ENCODE data around the gene NFATC1.

NFATC1 gene

DNA sequence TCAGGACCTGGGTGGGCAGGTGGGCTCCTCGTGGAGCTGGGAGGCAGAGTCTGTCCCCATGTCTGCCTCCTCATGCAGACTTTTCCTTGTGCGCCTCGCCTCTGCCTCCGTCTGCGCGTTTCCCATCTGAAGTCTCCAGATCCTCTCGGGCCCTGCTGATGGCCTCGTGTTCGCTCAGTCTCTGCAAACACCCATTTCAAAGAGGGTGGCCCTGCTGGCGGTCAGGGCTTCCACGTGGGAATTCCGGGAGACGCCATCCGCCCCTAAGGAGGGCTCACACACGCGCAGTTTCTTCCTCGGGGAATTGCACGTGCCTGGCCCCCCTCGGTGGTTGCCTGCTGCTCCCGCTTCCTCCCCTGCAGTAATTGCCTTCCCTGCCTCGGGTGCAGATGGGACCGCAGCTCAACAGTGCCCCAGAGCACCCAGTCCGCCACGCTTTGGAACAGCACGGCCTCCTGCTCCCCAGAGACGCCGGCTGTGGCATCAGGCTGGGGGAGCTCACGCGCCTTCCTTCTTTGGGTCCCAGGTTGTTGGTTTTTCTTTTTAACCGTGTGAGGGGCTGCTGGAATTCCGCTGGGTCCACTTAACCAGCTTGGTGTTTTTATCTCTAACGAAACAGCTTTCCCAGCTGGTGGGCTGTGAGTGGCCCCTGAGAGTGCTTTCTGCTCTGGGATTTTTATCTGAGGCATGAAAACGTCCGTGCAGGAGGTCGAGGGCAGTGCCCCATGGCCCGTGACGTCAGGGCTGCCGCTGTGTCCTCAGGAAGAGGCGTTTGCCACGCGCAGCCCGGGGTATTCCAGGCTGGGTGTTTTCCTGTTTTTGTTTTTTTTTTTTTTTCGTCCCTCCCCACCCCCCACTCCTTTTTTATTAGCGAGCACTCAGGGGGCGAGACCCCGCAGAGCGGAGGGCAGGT lies 16.1 kb downstream of the NFATC1 start:
- TF ChIP-seq, protein P1, sequence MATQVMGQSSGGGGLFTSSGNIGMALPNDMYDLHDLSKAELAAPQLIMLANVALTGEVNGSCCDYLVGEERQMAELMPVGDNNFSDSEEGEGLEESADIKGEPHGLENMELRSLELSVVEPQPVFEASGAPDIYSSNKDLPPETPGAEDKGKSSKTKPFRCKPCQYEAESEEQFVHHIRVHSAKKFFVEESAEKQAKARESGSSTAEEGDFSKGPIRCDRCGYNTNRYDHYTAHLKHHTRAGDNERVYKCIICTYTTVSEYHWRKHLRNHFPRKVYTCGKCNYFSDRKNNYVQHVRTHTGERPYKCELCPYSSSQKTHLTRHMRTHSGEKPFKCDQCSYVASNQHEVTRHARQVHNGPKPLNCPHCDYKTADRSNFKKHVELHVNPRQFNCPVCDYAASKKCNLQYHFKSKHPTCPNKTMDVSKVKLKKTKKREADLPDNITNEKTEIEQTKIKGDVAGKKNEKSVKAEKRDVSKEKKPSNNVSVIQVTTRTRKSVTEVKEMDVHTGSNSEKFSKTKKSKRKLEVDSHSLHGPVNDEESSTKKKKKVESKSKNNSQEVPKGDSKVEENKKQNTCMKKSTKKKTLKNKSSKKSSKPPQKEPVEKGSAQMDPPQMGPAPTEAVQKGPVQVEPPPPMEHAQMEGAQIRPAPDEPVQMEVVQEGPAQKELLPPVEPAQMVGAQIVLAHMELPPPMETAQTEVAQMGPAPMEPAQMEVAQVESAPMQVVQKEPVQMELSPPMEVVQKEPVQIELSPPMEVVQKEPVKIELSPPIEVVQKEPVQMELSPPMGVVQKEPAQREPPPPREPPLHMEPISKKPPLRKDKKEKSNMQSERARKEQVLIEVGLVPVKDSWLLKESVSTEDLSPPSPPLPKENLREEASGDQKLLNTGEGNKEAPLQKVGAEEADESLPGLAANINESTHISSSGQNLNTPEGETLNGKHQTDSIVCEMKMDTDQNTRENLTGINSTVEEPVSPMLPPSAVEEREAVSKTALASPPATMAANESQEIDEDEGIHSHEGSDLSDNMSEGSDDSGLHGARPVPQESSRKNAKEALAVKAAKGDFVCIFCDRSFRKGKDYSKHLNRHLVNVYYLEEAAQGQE (IDR thresholded peaks at IDR 0.05; ENCODE audit: insufficient read depth in 1 of 2, low read depth in 2 of 2, low read length in 2 of 2): no peak
- TF ChIP-seq POLR2AphosphoS5 (IDR thresholded peaks at IDR 0.05; ENCODE audit: low read depth, low read length) (no peak), TAF1 (IDR thresholded peaks at IDR 0.05; ENCODE audit: borderline replicate concordance, insufficient read depth, low read length) (no peak), SIN3A (IDR thresholded peaks at IDR 0.05; ENCODE audit: borderline replicate concordance, insufficient read depth, low read length) (no peak), FOXP2 (optimal IDR thresholded peaks at IDR 0.05; ENCODE audit: borderline replicate concordance, extremely low read depth, extremely low read length, insufficient read depth) (no peak)

DNA sequence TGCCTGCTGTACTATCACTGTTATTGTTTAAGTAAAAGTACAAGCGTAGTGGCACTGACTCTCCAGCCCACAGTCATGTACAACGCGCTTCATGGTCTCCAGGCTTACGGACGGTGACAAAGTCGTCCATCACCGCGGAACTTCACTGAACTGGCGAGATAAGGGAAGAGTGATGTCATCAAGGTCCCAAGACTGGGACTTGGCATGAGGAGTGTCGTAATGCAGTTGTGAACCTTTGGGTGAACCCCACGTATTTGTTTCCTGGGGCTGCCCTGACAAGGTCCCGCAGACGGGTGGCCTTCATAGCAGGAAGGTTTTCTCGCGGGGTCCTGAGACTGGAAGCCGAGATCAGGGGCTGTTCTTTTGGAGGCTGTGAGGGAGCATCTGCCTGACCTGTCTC lies 17.3 kb downstream of the NFATC1 start:
- no peak for TF ChIP-seq TAF1 (IDR thresholded peaks at IDR 0.05; ENCODE audit: borderline replicate concordance, insufficient read depth, low read length)
- TF ChIP-seq POLR2AphosphoS5 (IDR thresholded peaks at IDR 0.05; ENCODE audit: low read depth, low read length): no peak
- TF ChIP-seq, protein P1 (IDR thresholded peaks at IDR 0.05; ENCODE audit: insufficient read depth in 1 of 2, low read depth in 2 of 2, low read length in 2 of 2): no peak
- no peak for TF ChIP-seq FOXP2 (optimal IDR thresholded peaks at IDR 0.05; ENCODE audit: borderline replicate concordance, extremely low read depth, extremely low read length, insufficient read depth)
- TF ChIP-seq SIN3A (IDR thresholded peaks at IDR 0.05; ENCODE audit: borderline replicate concordance, insufficient read depth, low read length): no peak

DNA sequence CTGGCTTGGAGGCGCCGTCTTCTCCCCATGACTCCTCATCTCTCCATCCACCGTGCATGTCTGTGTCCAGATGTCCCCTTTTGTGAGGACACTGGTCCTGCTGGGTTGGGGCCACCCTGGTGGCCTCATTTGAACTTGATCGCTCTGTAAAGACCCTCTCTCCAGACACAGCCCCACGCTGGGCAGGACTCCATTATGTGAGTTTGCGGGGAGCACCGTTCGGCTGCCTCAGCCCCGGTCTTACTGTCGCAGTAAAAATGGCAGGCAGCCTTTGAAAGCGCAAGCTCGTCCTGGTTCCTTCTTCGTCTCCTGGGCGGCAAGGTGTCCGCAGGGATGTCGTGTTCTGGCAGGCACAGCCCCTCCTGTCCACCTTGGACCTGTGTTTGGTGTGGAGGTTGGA lies 17.7 kb downstream of the NFATC1 start:
- no peak for TF ChIP-seq SIN3A (IDR thresholded peaks at IDR 0.05; ENCODE audit: borderline replicate concordance, insufficient read depth, low read length)
- TF ChIP-seq, protein P1 (IDR thresholded peaks at IDR 0.05; ENCODE audit: insufficient read depth in 1 of 2, low read depth in 2 of 2, low read length in 2 of 2): no peak
- no peak for TF ChIP-seq POLR2AphosphoS5 (IDR thresholded peaks at IDR 0.05; ENCODE audit: low read depth, low read length)
- TF ChIP-seq FOXP2 (optimal IDR thresholded peaks at IDR 0.05; ENCODE audit: borderline replicate concordance, extremely low read depth, extremely low read length, insufficient read depth): no peak
- no peak for TF ChIP-seq TAF1 (IDR thresholded peaks at IDR 0.05; ENCODE audit: borderline replicate concordance, insufficient read depth, low read length)

DNA sequence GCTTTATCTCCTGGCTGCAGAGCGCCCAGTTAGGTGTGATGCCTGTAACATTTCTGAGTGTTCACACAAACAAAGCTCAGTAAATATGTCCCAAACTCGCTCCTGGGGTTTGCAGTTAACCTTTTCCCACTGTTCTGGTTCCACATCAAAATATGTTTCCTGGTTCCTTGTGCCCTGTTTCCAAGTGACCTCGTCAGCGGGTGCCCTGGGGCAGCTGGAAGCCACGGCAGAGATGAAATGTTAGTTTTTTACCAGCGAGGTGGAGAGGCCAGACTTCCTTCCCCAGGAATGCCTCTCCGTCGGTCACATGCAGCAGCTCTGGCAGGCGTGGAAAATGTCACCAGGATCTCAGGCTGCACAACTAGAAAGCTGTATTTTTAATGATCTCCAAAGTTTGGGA lies 18.2 kb downstream of the NFATC1 start:
- TF ChIP-seq TAF1 (IDR thresholded peaks at IDR 0.05; ENCODE audit: borderline replicate concordance, insufficient read depth, low read length) (no peak), SIN3A (IDR thresholded peaks at IDR 0.05; ENCODE audit: borderline replicate concordance, insufficient read depth, low read length) (no peak), FOXP2 (optimal IDR thresholded peaks at IDR 0.05; ENCODE audit: borderline replicate concordance, extremely low read depth, extremely low read length, insufficient read depth) (no peak), POLR2AphosphoS5 (IDR thresholded peaks at IDR 0.05; ENCODE audit: low read depth, low read length) (no peak)
- TF ChIP-seq, protein P1 (IDR thresholded peaks at IDR 0.05; ENCODE audit: insufficient read depth in 1 of 2, low read depth in 2 of 2, low read length in 2 of 2): no peak
